ENCODE measurements around the gene SYNGAP1. TPM values are rescaled to one million over a fixed set of nuclear protein-coding genes. Genes with fewer than 3 reads are reported as not detected.
"Not testable (repeated sequence)": the region's sequence is repeated elsewhere in the genome, so short reads cannot be mapped to it uniquely, and the experiment has no call there.

The SYNGAP1 gene
- total RNA-seq, 1 experiment from 2014 or later: 77.6 TPM

GRCh38 chr6:33397541-33397940 is 22.3 kb upstream of the SYNGAP1 start:
- Histone ChIP-seq H3K4me1 (ENCODE audit: insufficient read depth, low read length, poor library complexity, severe bottlenecking) (peaks cover 13% of the 10 kb centered on the region), H3K36me3 (ENCODE audit: insufficient read depth, low read length, poor library complexity, severe bottlenecking) (peaks cover 65% of the 10 kb centered on the region), H3K27me3 (replicated peaks; ENCODE audit: insufficient read depth, low read depth, low read length, poor library complexity) (no peaks in the 10 kb centered on the region), H3K9me3 (ENCODE audit: low read depth, low read length, poor library complexity, severe bottlenecking) (no peaks in the 10 kb centered on the region), H3K4me3 (ENCODE audit: low read depth, low read length, poor library complexity, severe bottlenecking) (no peak overlapping the region), H3K27ac (ENCODE audit: low read depth, low read length, poor library complexity, severe bottlenecking) (no peak overlapping the region)
- TF ChIP-seq CTCF (conservative IDR thresholded peaks at IDR 0.05; ENCODE audit: low read depth, low read length): no peak
- TF ChIP-seq EZH2 (IDR thresholded peaks at IDR 0.05; ENCODE audit: borderline replicate concordance, low read depth, low read length, poor library complexity, severe bottlenecking): no peak
- DNase-seq (ENCODE audit: low spot score): no peak
- ChIA-PET CTCF (no interaction called here), POLR2A (ENCODE audit: low non-redundant PET) (no interaction called here)
- intact Hi-C loops (cut with micrococcal nuclease; ENCODE audit: unreplicated experiment): loop anchor here (10.0 kb wide), 1 partner anchor 193 kb away; the partner anchor contains the start of genes HSD17B8, RING1, RXRB and SLC39A7
- BruUV-seq (replicated peaks): no TSS peak

- H3K27me3 ChIP-seq (replicated peaks; ENCODE audit: insufficient read depth, low read depth, low read length, poor library complexity); BruUV-seq (replicated peaks); H3K4me3 ChIP-seq (ENCODE audit: low read depth, low read length, poor library complexity, severe bottlenecking); H3K9me3 ChIP-seq (ENCODE audit: low read depth, low read length, poor library complexity, severe bottlenecking); H3K27ac ChIP-seq (ENCODE audit: low read depth, low read length, poor library complexity, severe bottlenecking); DNase-seq (ENCODE audit: low spot score); POLR2A ChIA-PET (ENCODE audit: low non-redundant PET): not testable (repeated sequence)
- Histone ChIP-seq H3K36me3 (ENCODE audit: insufficient read depth, low read length, poor library complexity, severe bottlenecking) (peaks cover 75% of the 10 kb centered on the region), H3K4me1 (ENCODE audit: insufficient read depth, low read length, poor library complexity, severe bottlenecking) (peaks cover 13% of the 10 kb centered on the region)
- intact Hi-C loops (cut with micrococcal nuclease; ENCODE audit: unreplicated experiment): loop anchor here (10.0 kb wide), 1 partner anchor 194 kb away; the partner anchor contains the start of genes HSD17B8, RING1, RXRB and SLC39A7
- CTCF ChIA-PET: interaction anchor here (0.6 kb wide), 1 partner anchor 155 kb away, joined by 4 read pairs; no protein-coding TSS in a partner anchor
Observed at GRCh38 chr6:33398601-33399000, 21.3 kb upstream of the SYNGAP1 start.

- H3K27me3 ChIP-seq (replicated peaks; ENCODE audit: insufficient read depth, low read depth, low read length, poor library complexity); POLR2A ChIA-PET (ENCODE audit: low non-redundant PET); H3K27ac ChIP-seq (ENCODE audit: low read depth, low read length, poor library complexity, severe bottlenecking); H3K9me3 ChIP-seq (ENCODE audit: low read depth, low read length, poor library complexity, severe bottlenecking); H3K4me1 ChIP-seq (ENCODE audit: insufficient read depth, low read length, poor library complexity, severe bottlenecking); BruUV-seq (replicated peaks); CTCF ChIA-PET; H3K4me3 ChIP-seq (ENCODE audit: low read depth, low read length, poor library complexity, severe bottlenecking); DNase-seq (ENCODE audit: low spot score): not testable (repeated sequence)
- H3K36me3 ChIP-seq (ENCODE audit: insufficient read depth, low read length, poor library complexity, severe bottlenecking): peaks cover 82% of the 10 kb centered on the region
- intact Hi-C loops (cut with micrococcal nuclease; ENCODE audit: unreplicated experiment): loop anchor here (10.0 kb wide), 1 partner anchor 195 kb away; the partner anchor contains the start of genes HSD17B8, RING1, RXRB and SLC39A7
Observed at GRCh38 chr6:33399881-33400280, 20.0 kb upstream of the SYNGAP1 start.

- ChIA-PET CTCF (no interaction called here), POLR2A (ENCODE audit: low non-redundant PET) (no interaction called here)
- intact Hi-C loops (cut with micrococcal nuclease; ENCODE audit: unreplicated experiment): no loop called here
- no peak for DNase-seq (ENCODE audit: low spot score)
- peaks cover 9% of the 10 kb centered on the region for H3K4me1 ChIP-seq (ENCODE audit: insufficient read depth, low read length, poor library complexity, severe bottlenecking)
- H3K9me3 ChIP-seq (ENCODE audit: low read depth, low read length, poor library complexity, severe bottlenecking): no peaks in the 10 kb centered on the region
- H3K27ac ChIP-seq (ENCODE audit: low read depth, low read length, poor library complexity, severe bottlenecking): no peak overlapping the region
- TF ChIP-seq EZH2 (IDR thresholded peaks at IDR 0.05; ENCODE audit: borderline replicate concordance, low read depth, low read length, poor library complexity, severe bottlenecking) (no peak), CTCF (conservative IDR thresholded peaks at IDR 0.05; ENCODE audit: low read depth, low read length) (no peak)
- no TSS peak for BruUV-seq (replicated peaks)
- H3K4me3 ChIP-seq (ENCODE audit: low read depth, low read length, poor library complexity, severe bottlenecking): no peak overlapping the region
- peaks cover 85% of the 10 kb centered on the region for H3K36me3 ChIP-seq (ENCODE audit: insufficient read depth, low read length, poor library complexity, severe bottlenecking)
- no peaks in the 10 kb centered on the region for H3K27me3 ChIP-seq (replicated peaks; ENCODE audit: insufficient read depth, low read depth, low read length, poor library complexity)
Observed at GRCh38 chr6:33404884-33405283, 15.0 kb upstream of the SYNGAP1 start.

Data from A673 (cell line).